SK-N-MC (cell line): Measurements from ENCODE around the gene NBEA.

Experiments
- EZH2 ChIP-seq: fragments of 200-600 bp; sonication (generic); IDR thresholded peaks from one replicate; pipeline ENCODE4 v1.6.1; 2017; ENCODE audit warnings: antibody characterized with exemption
- POLR2AphosphoS5 ChIP-seq: IDR thresholded peaks from 2 replicates; pipeline ENCODE4 v1.6.1; 2012; ENCODE audit warnings: mild to moderate bottlenecking, low read depth, low read length, borderline replicate concordance

GRCh38 chr13:35392768-35393167 lies 450.7 kb downstream of the NBEA start:
- no peak for TF ChIP-seq POLR2AphosphoS5
- no peak for TF ChIP-seq EZH2
